DND-41 (cell line): ENCODE measurements around the gene ERC2.

Experiments used
- ATAC-seq: fragments of 200-7000 bp; cut with Tn5 transposase; 3 replicates; pipeline ENCODE4 v1.9.1; 2021; ENCODE audit warnings: low read depth; ENCODE audit not compliant: insufficient read depth
- DNase-seq: peaks from one replicate; pipeline ENCODE4 v3.0.0-alpha.2; 2020
- H2AFZ ChIP-seq: 2 replicates; pipeline ENCODE4 v1.6.0; 2012; ENCODE audit warnings: low read depth, low read length
- H3K27ac ChIP-seq: 2 replicates; pipeline ENCODE4 v1.5.1; 2012; ENCODE audit warnings: low read length, inconsistent platforms
- H3K27me3 ChIP-seq: fragments of 200-600 bp; sonication (generic); 2 replicates; pipeline ENCODE4 v1.6.0; 2012; ENCODE audit warnings: low read length, mild to moderate bottlenecking, inconsistent platforms; ENCODE audit not compliant: insufficient read depth, poor library complexity
- H3K36me3 ChIP-seq: 2 replicates; pipeline ENCODE4 v1.5.1; 2012; ENCODE audit warnings: low read length, inconsistent platforms; ENCODE audit not compliant: insufficient read depth
- H3K4me1 ChIP-seq: 2 replicates; pipeline ENCODE4 v1.5.1; 2012; ENCODE audit warnings: mild to moderate bottlenecking, low read length; ENCODE audit not compliant: insufficient read depth
- H3K4me2 ChIP-seq: 2 replicates; pipeline ENCODE4 v1.6.0; 2012; ENCODE audit warnings: mild to moderate bottlenecking, moderate library complexity, low read length, inconsistent platforms; ENCODE audit not compliant: insufficient read depth
- H3K4me3 ChIP-seq, 2 experiments: fragments of 200-600 bp in 1 of 2; shearing (Covaris generic) in 1 of 2; 2 replicates each; pipeline ENCODE4 v1.5.1; 2012 to 2016; ENCODE audit warnings: inconsistent platforms in 2 of 2, low read length in 2 of 2, mild to moderate bottlenecking in 2 of 2, low read depth in 1 of 2, moderate library complexity in 1 of 2
- H3K79me2 ChIP-seq: 2 replicates; pipeline ENCODE4 v1.6.0; 2012; ENCODE audit warnings: low read length, inconsistent platforms; ENCODE audit not compliant: insufficient read depth
- H3K9ac ChIP-seq: 2 replicates; pipeline ENCODE4 v1.6.0; 2012; ENCODE audit warnings: low read depth, mild to moderate bottlenecking, inconsistent platforms, low read length, moderate library complexity
- H3K9me3 ChIP-seq: 2 replicates; pipeline ENCODE4 v1.5.1; 2012; ENCODE audit warnings: low read length, moderate library complexity, mild to moderate bottlenecking, inconsistent platforms; ENCODE audit not compliant: insufficient read depth, severe bottlenecking
- H4K20me1 ChIP-seq: 2 replicates; pipeline ENCODE4 v1.6.0; 2012; ENCODE audit warnings: low read length; ENCODE audit not compliant: insufficient read depth
- EZH2 ChIP-seq: IDR thresholded peaks from 3 replicates; pipeline ENCODE4 v1.6.1; 2012; ENCODE audit warnings: borderline replicate concordance, low read depth, mild to moderate bottlenecking, moderate library complexity, low read length, inconsistent platforms; ENCODE audit not compliant: severe bottlenecking
- TF ChIP-seq, protein P1 (sequence below): IDR thresholded peaks from 2 replicates; pipeline ENCODE4 v1.5.1; 2012; ENCODE audit warnings: borderline replicate concordance, low read length, moderate library complexity, mild to moderate bottlenecking; ENCODE audit not compliant: poor library complexity, severe bottlenecking; ENCODE audit errors: extremely low read depth

The ERC2 gene

DNA sequence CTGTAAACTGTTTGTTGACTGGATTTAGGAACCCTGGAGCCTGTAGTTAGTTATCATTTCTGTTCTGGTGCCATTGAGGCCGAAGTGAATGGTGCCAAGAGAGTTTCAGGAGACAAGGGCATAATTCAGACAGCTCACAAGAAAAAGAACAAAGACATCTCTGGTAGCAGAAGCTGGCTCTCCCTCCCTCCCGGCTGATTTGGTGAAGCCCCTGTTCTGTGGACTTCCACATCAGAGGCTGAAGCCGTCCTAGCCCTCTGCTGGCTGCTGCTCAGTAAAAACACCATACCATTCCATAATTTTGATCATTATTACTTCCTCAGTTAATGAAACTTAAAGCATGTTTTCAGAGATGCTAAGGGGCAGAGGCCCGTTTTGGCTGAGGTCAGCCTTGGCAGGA is 599.9 kb downstream of the ERC2 start:
- H2AFZ ChIP-seq = no peak overlapping the region
- no peak overlapping the region for H3K4me2 ChIP-seq
- H3K9ac ChIP-seq = no peak overlapping the region
- no peak overlapping the region for H3K27ac ChIP-seq
- H3K4me3 ChIP-seq = no peak overlapping the region
- TF ChIP-seq EZH2 = no peak
- TF ChIP-seq, protein P1, sequence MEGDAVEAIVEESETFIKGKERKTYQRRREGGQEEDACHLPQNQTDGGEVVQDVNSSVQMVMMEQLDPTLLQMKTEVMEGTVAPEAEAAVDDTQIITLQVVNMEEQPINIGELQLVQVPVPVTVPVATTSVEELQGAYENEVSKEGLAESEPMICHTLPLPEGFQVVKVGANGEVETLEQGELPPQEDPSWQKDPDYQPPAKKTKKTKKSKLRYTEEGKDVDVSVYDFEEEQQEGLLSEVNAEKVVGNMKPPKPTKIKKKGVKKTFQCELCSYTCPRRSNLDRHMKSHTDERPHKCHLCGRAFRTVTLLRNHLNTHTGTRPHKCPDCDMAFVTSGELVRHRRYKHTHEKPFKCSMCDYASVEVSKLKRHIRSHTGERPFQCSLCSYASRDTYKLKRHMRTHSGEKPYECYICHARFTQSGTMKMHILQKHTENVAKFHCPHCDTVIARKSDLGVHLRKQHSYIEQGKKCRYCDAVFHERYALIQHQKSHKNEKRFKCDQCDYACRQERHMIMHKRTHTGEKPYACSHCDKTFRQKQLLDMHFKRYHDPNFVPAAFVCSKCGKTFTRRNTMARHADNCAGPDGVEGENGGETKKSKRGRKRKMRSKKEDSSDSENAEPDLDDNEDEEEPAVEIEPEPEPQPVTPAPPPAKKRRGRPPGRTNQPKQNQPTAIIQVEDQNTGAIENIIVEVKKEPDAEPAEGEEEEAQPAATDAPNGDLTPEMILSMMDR = no peak
- H3K9me3 ChIP-seq = no peaks in the 10 kb centered on the region
- H3K36me3 ChIP-seq = no peaks in the 10 kb centered on the region
- ATAC-seq (no peak), DNase-seq (no peak)
- H3K27me3 ChIP-seq = no peaks in the 10 kb centered on the region
- H4K20me1 ChIP-seq = no peaks in the 10 kb centered on the region
- no peaks in the 10 kb centered on the region for H3K79me2 ChIP-seq
- no peaks in the 10 kb centered on the region for H3K4me1 ChIP-seq

DNA sequence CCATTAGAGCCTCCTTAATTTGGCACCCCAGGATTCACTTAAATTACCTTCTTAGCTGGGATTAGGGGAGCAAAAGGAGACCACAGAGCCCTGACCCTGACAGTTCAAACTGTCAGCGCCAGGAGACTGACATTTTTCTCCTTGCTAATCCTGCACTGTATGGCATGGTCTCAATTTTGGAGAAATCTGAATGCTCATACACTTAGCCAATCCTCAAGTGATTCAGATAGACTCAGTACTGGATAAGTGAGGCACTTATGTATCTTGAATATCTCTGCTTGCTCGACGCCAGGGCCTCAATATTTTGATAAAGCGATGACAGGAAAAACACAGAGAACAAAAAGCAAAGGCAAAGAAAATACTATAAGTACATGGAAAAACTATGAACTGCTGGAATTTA is 605.2 kb downstream of the ERC2 start:
- no peaks in the 10 kb centered on the region for H3K79me2 ChIP-seq
- no peak for ATAC-seq
- H3K9ac ChIP-seq = no peak overlapping the region
- no peaks in the 10 kb centered on the region for H3K4me1 ChIP-seq
- no peaks in the 10 kb centered on the region for H3K36me3 ChIP-seq
- no peak overlapping the region for H2AFZ ChIP-seq
- TF ChIP-seq, protein P1 = no peak
- no peak for TF ChIP-seq EZH2
- no peaks in the 10 kb centered on the region for H4K20me1 ChIP-seq
- H3K4me2 ChIP-seq = no peak overlapping the region
- H3K27me3 ChIP-seq = peaks cover 6% of the 10 kb centered on the region
- H3K4me3 ChIP-seq = no peak overlapping the region
- no peaks in the 10 kb centered on the region for H3K9me3 ChIP-seq
- no peak overlapping the region for H3K27ac ChIP-seq
- DNase-seq = no peak

DNA sequence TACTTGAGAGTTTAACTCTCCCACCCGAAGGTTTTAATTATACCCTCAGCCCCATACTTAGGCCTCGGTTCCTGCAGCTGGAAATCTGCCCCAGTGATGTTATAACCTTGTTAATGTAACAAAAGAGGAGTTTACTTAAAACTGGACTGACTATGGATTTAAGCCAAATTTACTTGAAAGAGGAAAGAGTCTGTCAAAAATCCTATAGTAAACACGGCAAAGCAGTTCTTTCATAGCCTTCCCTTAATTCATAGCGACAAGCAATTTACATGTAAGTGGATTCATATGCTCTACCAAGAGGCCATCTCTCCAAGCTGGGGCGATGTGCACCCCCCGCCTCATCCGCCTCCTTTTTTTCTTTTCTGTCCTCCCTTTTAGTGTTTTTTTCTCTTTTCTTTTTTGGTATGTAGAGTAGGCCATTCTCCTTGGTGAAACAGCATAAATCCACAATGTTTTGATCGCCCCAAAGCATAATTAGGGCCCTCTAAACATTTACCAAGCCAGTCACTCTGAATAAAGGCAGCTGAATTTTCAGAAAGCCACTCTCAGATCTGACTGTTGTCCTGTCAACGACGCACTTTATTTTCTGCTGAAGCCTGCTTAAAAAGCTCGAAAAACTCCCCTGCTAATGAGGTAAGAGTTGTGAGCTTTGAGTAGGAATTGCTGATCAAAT is 608.1 kb downstream of the ERC2 start:
- Histone ChIP-seq H4K20me1 (no peaks in the 10 kb centered on the region), H3K4me2 (no peak overlapping the region), H3K4me3 (no peak overlapping the region), H3K27ac (no peak overlapping the region), H3K9ac (no peak overlapping the region), H3K27me3 (peaks cover 9% of the 10 kb centered on the region), H3K9me3 (no peaks in the 10 kb centered on the region), H3K4me1 (no peaks in the 10 kb centered on the region), H3K36me3 (no peaks in the 10 kb centered on the region), H3K79me2 (no peaks in the 10 kb centered on the region), H2AFZ (no peak overlapping the region)
- TF ChIP-seq EZH2 = no peak
- TF ChIP-seq, protein P1 = no peak
- DNase-seq (no peak), ATAC-seq (no peak)

DNA sequence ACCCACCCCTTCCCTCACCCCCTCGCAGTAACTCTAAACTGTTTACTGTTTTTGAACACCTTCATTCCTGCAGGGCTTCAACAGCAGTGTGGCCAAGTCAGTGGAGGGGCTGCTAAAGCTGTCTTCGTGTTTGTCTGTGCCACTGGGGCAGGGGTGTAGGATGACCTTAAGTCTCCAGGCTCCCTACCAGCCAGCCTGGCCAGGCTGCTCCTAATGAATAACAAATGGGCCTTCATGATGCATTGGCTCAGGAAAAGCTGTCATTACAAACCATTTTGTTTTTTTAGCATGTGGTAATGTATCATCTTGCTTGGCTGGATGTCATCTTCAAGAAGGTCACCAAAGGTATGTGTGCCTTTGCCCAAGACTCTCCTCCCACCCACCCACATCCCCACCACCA is 609.0 kb downstream of the ERC2 start:
- H3K36me3 ChIP-seq = no peaks in the 10 kb centered on the region
- peaks cover 9% of the 10 kb centered on the region for H3K27me3 ChIP-seq
- H3K4me3 ChIP-seq = no peak overlapping the region
- H3K9me3 ChIP-seq = no peaks in the 10 kb centered on the region
- no peak for ATAC-seq
- H3K4me1 ChIP-seq = no peaks in the 10 kb centered on the region
- no peak for DNase-seq
- H3K9ac ChIP-seq = no peak overlapping the region
- no peak overlapping the region for H3K27ac ChIP-seq
- no peaks in the 10 kb centered on the region for H3K79me2 ChIP-seq
- no peaks in the 10 kb centered on the region for H4K20me1 ChIP-seq
- H3K4me2 ChIP-seq = no peak overlapping the region
- no peak overlapping the region for H2AFZ ChIP-seq
- no peak for TF ChIP-seq EZH2
- TF ChIP-seq, protein P1 = no peak
